C4-2B (cell line): Measurements from ENCODE around the gene SETDB2.

Experiments
- H3K27ac ChIP-seq: fragments of 450-650 bp; 2 replicates; pipeline ENCODE4 v1.5.1; 2017
- CTCF ChIP-seq: fragments of 450-650 bp; conservative IDR thresholded peaks from 2 replicates; pipeline ENCODE4 v1.5.1; 2017; ENCODE audit warnings: mild to moderate bottlenecking
- ZFX ChIP-seq: fragments of 450-650 bp; IDR thresholded peaks from 2 replicates; pipeline ENCODE4 v1.6.1; 2017

SETDB2 gene

GRCh38 chr13:49412749-49413148, 31.3 kb upstream of the SETDB2 start:
- TF ChIP-seq CTCF = no peak
- TF ChIP-seq ZFX = no peak
- no peak overlapping the region for H3K27ac ChIP-seq

- no peak for TF ChIP-seq CTCF
- no peak for TF ChIP-seq ZFX
- no peak overlapping the region for H3K27ac ChIP-seq
Measured at GRCh38 chr13:49417161-49417560, 26.9 kb upstream of the SETDB2 start.

- TF ChIP-seq CTCF = no peak
- TF ChIP-seq ZFX = no peak
- H3K27ac ChIP-seq = no peak overlapping the region
Measured at GRCh38 chr13:49418206-49418605, 25.9 kb upstream of the SETDB2 start.

- TF ChIP-seq ZFX = no peak
- no peak for TF ChIP-seq CTCF
- H3K27ac ChIP-seq = no peak overlapping the region
Measured at GRCh38 chr13:49419276-49419675, 24.8 kb upstream of the SETDB2 start.

GRCh38 chr13:49421391-49421790, 22.7 kb upstream of the SETDB2 start:
- no peak; the same call in 1 of the 2 replicates for TF ChIP-seq CTCF
- no peak for TF ChIP-seq ZFX
- no peak overlapping the region for H3K27ac ChIP-seq

GRCh38 chr13:49424011-49424560, 20.0 kb upstream of the SETDB2 start:
- no peak overlapping the region for H3K27ac ChIP-seq
- TF ChIP-seq CTCF = no peak
- no peak for TF ChIP-seq ZFX

GRCh38 chr13:49428041-49428763, 15.9 kb upstream of the SETDB2 start:
- TF ChIP-seq CTCF = no peak
- no peak for TF ChIP-seq ZFX
- H3K27ac ChIP-seq = no peak overlapping the region
